ENCODE data around the gene MGMT.

MGMT gene

DNA sequence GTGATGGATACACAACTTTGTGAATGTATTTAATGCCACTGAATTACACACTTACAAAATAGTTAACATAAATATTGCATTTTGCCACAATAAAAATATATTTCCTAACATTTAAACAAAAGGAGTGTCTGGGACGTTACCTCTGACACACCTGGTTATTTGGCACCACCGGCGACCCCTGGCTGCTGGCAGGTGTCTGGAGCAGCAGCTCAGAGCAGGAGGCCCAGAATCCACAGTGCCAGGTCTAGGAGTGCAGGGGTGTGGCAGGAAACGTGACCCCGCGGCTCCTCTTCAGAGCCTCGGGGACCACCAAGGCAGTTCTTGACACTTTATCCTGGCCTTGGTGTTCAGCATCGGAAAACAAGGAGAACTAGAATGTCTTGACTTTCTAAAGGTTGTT lies 46.3 kb downstream of the MGMT start:
- in situ Hi-C loops (cut with HindIII; ENCODE audit: low sequenced_read_pairs), result no loop called here
- DNase-seq (ENCODE audit: low read depth, low spot score), result no peak
- H3K4me3 ChIP-seq (ENCODE audit: low read depth, low read length), result no peak overlapping the region
- TF ChIP-seq, protein P1, sequence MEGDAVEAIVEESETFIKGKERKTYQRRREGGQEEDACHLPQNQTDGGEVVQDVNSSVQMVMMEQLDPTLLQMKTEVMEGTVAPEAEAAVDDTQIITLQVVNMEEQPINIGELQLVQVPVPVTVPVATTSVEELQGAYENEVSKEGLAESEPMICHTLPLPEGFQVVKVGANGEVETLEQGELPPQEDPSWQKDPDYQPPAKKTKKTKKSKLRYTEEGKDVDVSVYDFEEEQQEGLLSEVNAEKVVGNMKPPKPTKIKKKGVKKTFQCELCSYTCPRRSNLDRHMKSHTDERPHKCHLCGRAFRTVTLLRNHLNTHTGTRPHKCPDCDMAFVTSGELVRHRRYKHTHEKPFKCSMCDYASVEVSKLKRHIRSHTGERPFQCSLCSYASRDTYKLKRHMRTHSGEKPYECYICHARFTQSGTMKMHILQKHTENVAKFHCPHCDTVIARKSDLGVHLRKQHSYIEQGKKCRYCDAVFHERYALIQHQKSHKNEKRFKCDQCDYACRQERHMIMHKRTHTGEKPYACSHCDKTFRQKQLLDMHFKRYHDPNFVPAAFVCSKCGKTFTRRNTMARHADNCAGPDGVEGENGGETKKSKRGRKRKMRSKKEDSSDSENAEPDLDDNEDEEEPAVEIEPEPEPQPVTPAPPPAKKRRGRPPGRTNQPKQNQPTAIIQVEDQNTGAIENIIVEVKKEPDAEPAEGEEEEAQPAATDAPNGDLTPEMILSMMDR (IDR thresholded peaks at IDR 0.05; ENCODE audit: low read depth, low read length), result no peak

DNA sequence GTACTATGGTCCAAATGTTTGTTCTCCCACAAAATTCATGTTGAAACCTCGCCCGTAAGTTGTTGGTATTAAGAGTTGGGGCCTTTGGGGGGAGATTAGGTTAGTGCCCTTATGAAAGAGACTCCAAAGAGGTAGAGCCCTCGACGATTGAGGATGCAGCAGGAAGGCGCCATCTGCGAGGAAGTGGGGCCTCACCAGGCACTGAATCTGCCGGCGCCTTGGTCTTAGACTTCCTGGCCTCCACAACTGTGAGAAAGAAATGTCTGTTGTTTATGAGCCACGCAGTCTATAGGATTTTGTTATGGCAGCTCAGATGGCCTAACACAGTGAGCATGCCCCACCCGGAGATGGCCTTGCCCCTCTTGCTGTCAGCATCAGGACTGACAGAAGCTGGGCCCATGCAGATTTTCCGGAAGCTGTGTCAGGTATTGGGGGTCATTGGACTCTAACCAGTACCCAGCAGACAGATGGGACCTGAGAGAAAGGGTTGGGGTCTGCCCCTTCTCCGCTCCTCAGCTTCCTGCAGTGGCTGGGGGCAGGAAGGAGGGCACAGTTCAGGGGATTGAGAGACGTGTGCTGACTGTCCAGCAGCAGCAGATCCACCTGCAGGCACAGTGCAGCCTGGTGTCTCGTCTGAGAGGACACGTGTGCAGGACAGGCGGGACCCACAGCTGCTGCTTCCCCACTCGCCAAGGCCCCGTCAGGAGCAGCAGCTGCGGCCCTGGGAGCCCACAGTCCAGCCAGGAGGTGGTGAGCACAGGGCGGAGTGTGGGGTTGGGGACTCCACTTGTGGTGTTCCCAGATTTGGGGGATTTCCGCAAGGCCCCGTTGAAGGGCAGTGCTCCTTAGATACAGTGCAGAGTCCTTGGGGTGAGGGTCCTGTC lies 47.8 kb downstream of the MGMT start:
- DNase-seq (ENCODE audit: low read depth, low spot score), result no peak
- in situ Hi-C loops (cut with HindIII; ENCODE audit: low sequenced_read_pairs), result no loop called here

DNA sequence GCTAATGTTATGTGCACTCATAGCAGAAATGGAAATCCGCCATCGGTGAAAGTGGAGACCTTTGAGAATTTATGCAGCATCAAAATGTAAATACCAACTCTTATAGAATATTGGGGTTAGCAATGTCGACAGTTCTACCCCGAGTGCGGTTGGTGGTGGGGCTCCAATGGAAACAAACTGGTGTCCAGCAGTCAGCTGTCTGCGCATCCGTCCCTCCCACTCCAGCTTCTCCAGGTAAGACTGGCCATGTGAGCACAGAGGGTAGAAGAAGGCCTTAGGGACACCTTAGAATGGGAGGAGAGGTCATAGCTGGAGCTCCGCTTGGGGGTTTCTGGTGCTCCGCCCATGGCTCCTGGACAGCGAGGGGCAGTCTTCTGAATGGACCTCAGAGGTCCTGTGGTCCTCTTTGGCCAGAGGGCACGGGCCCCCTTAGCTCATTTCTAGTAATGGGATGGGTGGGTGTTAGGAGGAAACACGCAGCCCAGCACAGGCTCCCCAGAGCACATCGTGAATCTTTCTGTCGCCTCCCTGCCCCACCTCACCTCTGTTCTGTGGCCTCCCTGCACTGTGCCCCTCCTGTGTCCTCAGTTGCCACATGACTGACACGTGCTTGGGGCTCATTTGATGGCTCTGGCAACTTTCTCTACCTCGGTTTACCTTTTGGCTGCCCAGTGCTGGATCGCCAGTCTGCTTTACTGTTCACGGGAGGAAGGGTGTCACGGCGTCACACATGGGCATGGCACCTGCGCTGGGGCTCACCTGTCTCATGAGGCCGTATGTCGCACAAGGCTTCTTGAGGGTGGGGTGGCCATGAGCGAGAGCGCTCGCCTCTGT lies 50.0 kb downstream of the MGMT start:
- no peak for DNase-seq (ENCODE audit: low read depth, low spot score)
- in situ Hi-C loops (cut with HindIII; ENCODE audit: low sequenced_read_pairs), result no loop called here
- H3K4me3 ChIP-seq (ENCODE audit: low read depth, low read length), result no peak overlapping the region

More for the DNA sequence above, 47.8 kb downstream of the MGMT start:
- TF ChIP-seq, protein P1 (IDR thresholded peaks at IDR 0.05; ENCODE audit: low read depth, low read length), result no peak
- H3K4me3 ChIP-seq (ENCODE audit: low read depth, low read length), result no peak overlapping the region

DNA sequence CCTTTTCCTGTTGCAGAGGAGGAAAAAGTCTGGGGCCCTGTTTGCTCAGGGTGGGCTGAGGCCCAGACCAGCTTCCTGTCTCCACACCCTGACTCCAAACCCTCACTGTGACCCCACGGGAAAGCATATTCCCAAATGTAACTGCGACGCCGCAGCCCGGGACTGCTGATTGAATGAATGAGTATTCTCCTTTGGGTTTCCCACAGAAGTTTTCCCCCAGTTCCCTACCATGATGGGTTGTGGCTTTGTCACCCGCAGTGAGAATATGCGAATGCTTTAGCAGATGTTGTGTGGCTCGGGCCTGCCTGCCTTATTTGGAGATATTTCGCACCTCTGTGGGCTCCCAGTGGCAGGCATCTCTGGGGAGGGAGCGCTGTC lies 50.6 kb downstream of the MGMT start:
- no peak for DNase-seq (ENCODE audit: low read depth, low spot score)
- no peak overlapping the region for H3K4me3 ChIP-seq (ENCODE audit: low read depth, low read length)
- in situ Hi-C loops (cut with HindIII; ENCODE audit: low sequenced_read_pairs), result no loop called here
- TF ChIP-seq, protein P1 (IDR thresholded peaks at IDR 0.05; ENCODE audit: low read depth, low read length), result no peak

More for the DNA sequence above, 50.0 kb downstream of the MGMT start:
- TF ChIP-seq, protein P1 (IDR thresholded peaks at IDR 0.05; ENCODE audit: low read depth, low read length), result no peak

DNA sequence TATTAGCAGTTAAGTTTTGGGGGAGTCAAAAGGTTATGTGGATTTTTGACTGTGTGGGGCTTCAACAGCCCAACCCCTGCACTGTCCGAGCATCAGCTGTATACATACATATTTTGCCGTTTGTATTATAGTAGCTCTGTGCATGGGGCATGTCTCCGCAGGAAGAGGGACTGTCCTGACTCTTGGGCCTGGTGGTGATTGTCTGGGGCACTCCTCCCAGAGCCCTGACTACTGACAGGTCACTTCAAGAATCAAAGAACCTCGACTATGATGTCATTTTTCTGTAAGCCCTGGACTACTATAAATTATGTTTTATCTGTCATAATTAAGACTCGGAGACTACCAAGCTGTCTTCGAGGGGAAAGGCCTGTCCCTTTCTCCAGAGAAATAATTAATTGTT lies 51.8 kb downstream of the MGMT start:
- in situ Hi-C loops (cut with HindIII; ENCODE audit: low sequenced_read_pairs), result no loop called here
- TF ChIP-seq, protein P1 (IDR thresholded peaks at IDR 0.05; ENCODE audit: low read depth, low read length), result no peak
- DNase-seq (ENCODE audit: low read depth, low spot score), result no peak
- no peak overlapping the region for H3K4me3 ChIP-seq (ENCODE audit: low read depth, low read length)

DNA sequence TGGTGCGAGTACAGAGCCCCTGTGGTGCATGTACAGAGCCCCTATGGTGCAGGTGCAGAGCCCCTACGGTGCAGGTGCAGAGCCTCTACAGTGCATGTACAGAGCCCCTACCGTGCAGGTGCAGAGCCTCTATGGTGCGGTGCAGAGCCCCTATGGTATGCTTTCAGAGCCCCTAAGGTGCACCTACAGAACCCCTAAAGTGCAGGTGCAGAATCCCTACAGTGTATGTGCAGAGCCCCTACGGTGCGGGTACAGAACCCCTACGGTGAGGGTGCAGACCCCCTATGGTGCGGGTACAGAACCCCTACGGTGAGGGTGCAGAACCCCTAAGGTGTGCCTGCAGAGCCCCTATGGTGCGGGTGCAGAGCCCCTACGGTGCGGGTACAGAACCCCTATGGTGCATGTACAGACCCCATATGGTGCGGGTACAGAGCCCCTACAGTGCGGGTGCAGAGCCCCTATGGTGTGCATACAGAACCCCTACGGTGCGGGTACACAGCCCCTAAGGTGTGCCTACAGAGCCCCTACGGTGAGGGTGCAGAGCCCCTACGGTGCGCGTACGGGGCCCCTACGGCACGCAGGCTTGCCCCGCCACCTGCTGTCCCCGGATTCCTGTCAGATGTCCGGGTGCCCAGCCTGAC lies 53.5 kb downstream of the MGMT start:
- TF ChIP-seq, protein P1 (IDR thresholded peaks at IDR 0.05; ENCODE audit: low read depth, low read length), result no peak
- no peak overlapping the region for H3K4me3 ChIP-seq (ENCODE audit: low read depth, low read length)
- no peak for DNase-seq (ENCODE audit: low read depth, low spot score)
- in situ Hi-C loops (cut with HindIII; ENCODE audit: low sequenced_read_pairs), result no loop called here

Measured in astrocyte of the spinal cord (primary cell).